Neuronal stem cell (in vitro differentiated cells): ENCODE data around the gene BRINP1.

Experiments used
- DNase-seq: peaks from one replicate; pipeline ENCODE4 v3.0.0-alpha.2; 2013; ENCODE audit warnings: low spot score
- H2AFZ ChIP-seq: one replicate; pipeline ENCODE4 v1.6.1; 2013; ENCODE audit warnings: mild to moderate bottlenecking, low read length, inconsistent platforms
- H2AK5ac ChIP-seq: 2 replicates; pipeline ENCODE4 v1.6.1; 2013; ENCODE audit warnings: low read depth, mild to moderate bottlenecking, inconsistent platforms, low read length, moderate library complexity, mixed read lengths
- H2BK120ac ChIP-seq: 2 replicates; pipeline ENCODE4 v1.6.1; 2013; ENCODE audit warnings: low read depth, mild to moderate bottlenecking, inconsistent platforms, low read length, moderate library complexity, mixed read lengths
- H2BK12ac ChIP-seq: one replicate; pipeline ENCODE4 v1.6.1; 2013; ENCODE audit warnings: low read length, inconsistent platforms
- H2BK15ac ChIP-seq: 2 replicates; pipeline ENCODE4 v1.6.1; 2013; ENCODE audit warnings: mild to moderate bottlenecking, low read length, inconsistent platforms, mixed read lengths
- H2BK5ac ChIP-seq: one replicate; pipeline ENCODE4 v1.6.1; 2013; ENCODE audit warnings: inconsistent platforms, mild to moderate bottlenecking, low read length, moderate library complexity
- H3K14ac ChIP-seq: one replicate; pipeline ENCODE4 v1.6.1; 2013; ENCODE audit warnings: low read length, inconsistent platforms
- H3K18ac ChIP-seq: 2 replicates; pipeline ENCODE4 v1.6.1; 2013; ENCODE audit warnings: low read length, inconsistent platforms
- H3K23ac ChIP-seq: 2 replicates; pipeline ENCODE4 v1.6.1; 2013; ENCODE audit warnings: low read depth, mild to moderate bottlenecking, mixed read lengths, low read length, inconsistent platforms; ENCODE audit not compliant: poor library complexity
- H3K27ac ChIP-seq: replicated peaks from 3 replicates; pipeline ENCODE4 v1.5.1; 2013; ENCODE audit warnings: low read length, inconsistent platforms
- H3K27me3 ChIP-seq, 3 experiments: 2 replicates each; pipeline ENCODE4 v1.6.1; 2013; ENCODE audit warnings: low read length in 3 of 3, mild to moderate bottlenecking in 2 of 3, inconsistent platforms in 1 of 3, low read depth in 1 of 3, mixed read lengths in 1 of 3, moderate library complexity in 1 of 3; ENCODE audit not compliant: control insufficient read depth in 3 of 3, insufficient read depth in 3 of 3
- H3K36me3 ChIP-seq, 2 donors: replicated peaks in 1 of 2; 2 replicates each; pipeline ENCODE4 v1.6.1; 2013; ENCODE audit warnings: low read length in 2 of 2; ENCODE audit not compliant: control insufficient read depth in 2 of 2, insufficient read depth in 2 of 2
- H3K4ac ChIP-seq: 2 replicates; pipeline ENCODE4 v1.6.1; 2013; ENCODE audit warnings: inconsistent platforms, mild to moderate bottlenecking, low read length, moderate library complexity
- H3K4me1 ChIP-seq, 2 donors: 1 replicate in 1 of 2; 2 replicates in 1 of 2; pipeline ENCODE4 v1.6.1; 2013; ENCODE audit warnings: low read length in 2 of 2, low read depth in 1 of 2; ENCODE audit not compliant: control insufficient read depth in 2 of 2, insufficient read depth in 1 of 2
- H3K4me2 ChIP-seq: one replicate; pipeline ENCODE4 v1.6.1; 2013; ENCODE audit warnings: mild to moderate bottlenecking, low read length, inconsistent platforms; ENCODE audit not compliant: insufficient read depth, poor library complexity, severe bottlenecking
- H3K4me3 ChIP-seq, 2 donors: 2 replicates each; pipeline ENCODE4 v1.5.1; 2013; ENCODE audit warnings: low read length in 2 of 2, mild to moderate bottlenecking in 2 of 2, inconsistent platforms in 1 of 2, moderate library complexity in 1 of 2
- H3K79me1 ChIP-seq: one replicate; pipeline ENCODE4 v1.6.1; 2013; ENCODE audit warnings: low read depth, mild to moderate bottlenecking, inconsistent platforms, low read length, moderate library complexity
- H3K9ac ChIP-seq: one replicate; pipeline ENCODE4 v1.6.1; 2013; ENCODE audit warnings: mild to moderate bottlenecking, low read depth, low read length, inconsistent platforms; ENCODE audit not compliant: poor library complexity
- H3K9me3 ChIP-seq, 2 donors: replicated peaks in 1 of 2; 2 replicates each; pipeline versions ENCODE3 to v1.6.1; 2013; ENCODE audit warnings: low read length in 2 of 2, mild to moderate bottlenecking in 2 of 2, inconsistent platforms in 1 of 2, low read depth in 1 of 2, mixed read lengths in 1 of 2, moderate library complexity in 1 of 2; ENCODE audit not compliant: control insufficient read depth in 2 of 2, insufficient read depth in 1 of 2
- H4K8ac ChIP-seq: one replicate; pipeline ENCODE4 v1.6.1; 2013; ENCODE audit warnings: low read depth, mild to moderate bottlenecking, inconsistent platforms, low read length, moderate library complexity
- H4K91ac ChIP-seq: one replicate; pipeline ENCODE4 v1.6.1; 2013; ENCODE audit warnings: low read length, low read depth, mild to moderate bottlenecking, inconsistent platforms; ENCODE audit not compliant: poor library complexity
- WGBS, 2 donors: extraction: QIAGEN DNeasy Blood & Tissue Kit; methylation state at CpG; one replicate each; pipeline ENCODE4 v1.1.7; 2013; ENCODE audit warnings: missing lambda C conversion rate in 2 of 2, mixed read lengths in 1 of 2; ENCODE audit not compliant: insufficient read length in 2 of 2, insufficient replicate concordance in 1 of 2; ENCODE audit errors: extremely low coverage in 2 of 2; 5-methylcytosine and 5-hydroxymethylcytosine counted together

Gene BRINP1

DNA sequence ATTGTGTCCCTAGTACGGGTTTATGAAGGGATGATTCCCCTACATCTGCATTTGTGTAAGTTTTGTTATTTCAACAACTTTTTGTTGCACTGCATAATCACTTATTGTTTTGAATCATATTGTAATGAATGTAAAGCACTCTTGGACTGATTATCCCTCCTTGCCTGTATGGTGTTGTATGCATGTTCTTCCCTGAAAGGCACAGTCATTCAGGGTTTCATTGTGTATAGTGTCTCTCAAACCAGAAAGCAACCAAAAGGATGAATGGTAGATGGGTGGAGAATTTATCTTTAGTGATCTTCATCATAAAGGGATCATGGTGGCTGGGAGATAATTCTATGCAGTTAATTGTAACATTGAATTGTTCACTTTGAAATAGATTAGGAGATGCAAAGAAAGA lies 247.3 kb downstream of the BRINP1 start:
- H2BK12ac ChIP-seq: no peak overlapping the region
- H3K9ac ChIP-seq: no peak overlapping the region
- no peak overlapping the region for H3K4me2 ChIP-seq
- no CpG with 5 or more reads among the region's 1 CpG for WGBS, 2 donors
- no peak overlapping the region for H2AFZ ChIP-seq
- no peaks in the 10 kb centered on the region for H3K9me3 ChIP-seq
- H2BK120ac ChIP-seq: no peak overlapping the region
- H2AK5ac ChIP-seq: no peak overlapping the region
- no peak overlapping the region for H4K91ac ChIP-seq
- H2BK15ac ChIP-seq: no peak overlapping the region
- no peak overlapping the region for H3K27ac ChIP-seq
- no peak overlapping the region for H3K4ac ChIP-seq
- H2BK5ac ChIP-seq: no peak overlapping the region
- no peak for DNase-seq
- H3K4me3 ChIP-seq: no peak overlapping the region
- no peaks in the 10 kb centered on the region for H3K27me3 ChIP-seq
- no peaks in the 10 kb centered on the region for H3K4me1 ChIP-seq
- no peak overlapping the region for H3K18ac ChIP-seq
- H3K14ac ChIP-seq: no peak overlapping the region
- H3K36me3 ChIP-seq: no peaks in the 10 kb centered on the region
- H4K8ac ChIP-seq: no peak overlapping the region
- H3K79me1 ChIP-seq: no peaks in the 10 kb centered on the region
- H3K23ac ChIP-seq: no peak overlapping the region

DNA sequence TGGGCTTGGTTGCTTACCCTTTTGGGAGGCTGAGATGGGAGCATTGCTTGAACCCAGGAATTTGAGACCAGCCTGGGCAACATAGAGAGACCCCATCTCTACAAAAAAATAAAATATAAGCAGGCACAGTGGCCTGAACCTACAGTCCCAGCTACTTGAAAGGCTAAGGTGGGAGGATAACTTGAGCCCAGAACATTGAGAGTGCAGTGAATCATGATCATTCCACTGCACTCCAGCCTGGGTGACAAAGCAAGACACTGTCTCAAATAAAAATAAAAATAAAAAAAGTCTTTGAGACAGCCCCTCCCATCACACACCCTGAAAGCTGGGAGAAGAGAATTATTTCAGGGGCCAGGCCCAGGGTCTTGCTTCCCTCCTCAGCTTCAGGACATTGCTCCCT lies 251.8 kb downstream of the BRINP1 start:
- H3K9me3 ChIP-seq: no peaks in the 10 kb centered on the region
- H3K4me3 ChIP-seq: no peak overlapping the region
- no peaks in the 10 kb centered on the region for H3K36me3 ChIP-seq
- no peak overlapping the region for H3K9ac ChIP-seq
- no peak overlapping the region for H3K23ac ChIP-seq
- no peak for DNase-seq
- H3K79me1 ChIP-seq: no peaks in the 10 kb centered on the region
- H3K27ac ChIP-seq: no peak overlapping the region
- no peaks in the 10 kb centered on the region for H3K27me3 ChIP-seq
- H4K8ac ChIP-seq: no peak overlapping the region
- H2AFZ ChIP-seq: no peak overlapping the region
- H3K4ac ChIP-seq: no peak overlapping the region
- H3K14ac ChIP-seq: no peak overlapping the region
- no peak overlapping the region for H2BK5ac ChIP-seq
- H3K18ac ChIP-seq: no peak overlapping the region
- H2BK120ac ChIP-seq: no peak overlapping the region
- H3K4me1 ChIP-seq: no peaks in the 10 kb centered on the region
- no peak overlapping the region for H2BK15ac ChIP-seq
- no peak overlapping the region for H4K91ac ChIP-seq
- H3K4me2 ChIP-seq: no peak overlapping the region
- H2AK5ac ChIP-seq: peak overlapping the region; percentile 26
- H2BK12ac ChIP-seq: no peak overlapping the region
